Colon (tissue), 2 donors: ENCODE results near the gene MEMO1.
A peak's percentile ranks its signal among the peaks of the same experiment; 100 is the strongest.
"Not testable (repeated sequence)": the region's sequence is repeated elsewhere in the genome, so short reads cannot be mapped to it uniquely, and the experiment has no call there.

Source experiments
- FAIRE-seq: peaks from 2 replicates; lab custom pipeline; 2012; peaks lifted over from hg19 to GRCh38; lab: Jason Lieb, UNC
- donor health status: control.
- donor health status: control.

The MEMO1 gene

GRCh38 chr2:31998731-31999383 lies 12.0 kb downstream of the MEMO1 start:
- FAIRE-seq = no peak

GRCh38 chr2:31997653-31998052 lies 13.2 kb downstream of the MEMO1 start:
- no peak for FAIRE-seq

- FAIRE-seq = no peak
These were observed 14.1 kb downstream of the MEMO1 start for GRCh38 chr2:31996571-31997150.

- FAIRE-seq = no peak
These were observed 17.9 kb downstream of the MEMO1 start for GRCh38 chr2:31992934-31993333.

GRCh38 chr2:31992025-31992579 lies 18.7 kb downstream of the MEMO1 start:
- peak; percentile 18 for FAIRE-seq

- no peak for FAIRE-seq
These were observed 20.9 kb downstream of the MEMO1 start for GRCh38 chr2:31989946-31990345.

- no peak for FAIRE-seq
These were observed 23.2 kb downstream of the MEMO1 start for GRCh38 chr2:31987454-31988220.

- FAIRE-seq = no peak
These were observed 23.9 kb downstream of the MEMO1 start for GRCh38 chr2:31986906-31987305.

- FAIRE-seq = no peak
These were observed 26.9 kb downstream of the MEMO1 start for GRCh38 chr2:31983762-31984467.

GRCh38 chr2:31980674-31981356 lies 30.0 kb downstream of the MEMO1 start:
- no peak for FAIRE-seq

GRCh38 chr2:31979956-31980355 lies 30.9 kb downstream of the MEMO1 start:
- FAIRE-seq = peak; percentile 51

- no peak for FAIRE-seq
These were observed 31.8 kb downstream of the MEMO1 start for GRCh38 chr2:31979018-31979417.

- FAIRE-seq = no peak
These were observed 32.4 kb downstream of the MEMO1 start for GRCh38 chr2:31978436-31978835.

GRCh38 chr2:31973665-31974064 lies 37.1 kb downstream of the MEMO1 start:
- no peak for FAIRE-seq

GRCh38 chr2:31972059-31972458 lies 38.7 kb downstream of the MEMO1 start:
- FAIRE-seq = no peak

- FAIRE-seq = peak; percentile 31
These were observed 41.6 kb downstream of the MEMO1 start for GRCh38 chr2:31969178-31969577.

- no peak for FAIRE-seq
These were observed 43.0 kb downstream of the MEMO1 start for GRCh38 chr2:31967790-31968189.

- not testable (repeated sequence) for FAIRE-seq
These were observed 44.4 kb downstream of the MEMO1 start for GRCh38 chr2:31966402-31966801.

- no peak for FAIRE-seq
These were observed 45.7 kb downstream of the MEMO1 start for GRCh38 chr2:31965094-31965493.

GRCh38 chr2:31962757-31963361 lies 47.9 kb downstream of the MEMO1 start:
- no peak for FAIRE-seq

GRCh38 chr2:31958140-31958717 lies 52.6 kb downstream of the MEMO1 start:
- no peak for FAIRE-seq
